GM12878 (cell line): ENCODE data around the gene KRTCAP3. TPM values are rescaled to one million over a fixed set of nuclear protein-coding genes. Genes with fewer than 3 reads are reported as not detected.

ENCODE experiments used
- ASH2L ChIP-seq: fragments of 300-600, 200-600 bp; sonication (generic); IDR thresholded peaks from 2 replicates; pipeline ENCODE4 v1.6.1; 2017; ENCODE audit warnings: low read depth, mild to moderate bottlenecking, borderline replicate concordance
- ATF3 ChIP-seq: IDR thresholded peaks from 2 replicates; pipeline ENCODE4 v1.6.1; 2011; ENCODE audit warnings: low read depth, mild to moderate bottlenecking, low read length, moderate library complexity, borderline replicate concordance; ENCODE audit errors: extremely low read depth
- CREB1 ChIP-seq: IDR thresholded peaks from 2 replicates; pipeline ENCODE4 v1.6.1; 2012; ENCODE audit warnings: low read depth, mild to moderate bottlenecking, inconsistent platforms
- E2F8 ChIP-seq: fragments of 450-650 bp; IDR thresholded peaks from 2 replicates; pipeline ENCODE4 v1.6.1; 2018; ENCODE audit warnings: mild to moderate bottlenecking, low read depth, moderate library complexity; ENCODE audit not compliant: partially characterized antibody
- KLF5 ChIP-seq: fragments of 450-650 bp; IDR thresholded peaks from 2 replicates; pipeline ENCODE4 v1.6.1; 2014; ENCODE audit warnings: mild to moderate bottlenecking; ENCODE audit not compliant: partially characterized antibody
- NRF1 ChIP-seq: conservative IDR thresholded peaks from 2 replicates; pipeline ENCODE4 v1.6.1; 2011; ENCODE audit warnings: mild to moderate bottlenecking, low read depth, low read length, improper control_type of control experiment
- POLR2AphosphoS2 ChIP-seq: IDR thresholded peaks from 2 replicates; pipeline ENCODE4 v1.6.1; 2011; ENCODE audit warnings: low read depth, mild to moderate bottlenecking, low read length, improper control_type of control experiment, moderate library complexity
- POU2F2 ChIP-seq: IDR thresholded peaks from 3 replicates; pipeline ENCODE4 v1.6.1; 2011; ENCODE audit warnings: low read depth, mild to moderate bottlenecking, low read length, borderline replicate concordance
- RBBP5 ChIP-seq: fragments of 200-600 bp; sonication (generic); conservative IDR thresholded peaks from 2 replicates; pipeline ENCODE4 v1.6.1; 2016
- REST ChIP-seq: IDR thresholded peaks from 2 replicates; pipeline ENCODE4 v1.6.1; 2012; ENCODE audit warnings: mild to moderate bottlenecking, low read depth, low read length
- SREBF1 ChIP-seq: IDR thresholded peaks from 2 replicates; pipeline ENCODE4 v1.6.1; 2012; ENCODE audit warnings: mild to moderate bottlenecking, low read length
- SUZ12 ChIP-seq: fragments of 200-600 bp; sonication (generic); IDR thresholded peaks from one replicate; pipeline ENCODE4 v1.6.1; 2018; ENCODE audit warnings: antibody characterized with exemption, mild to moderate bottlenecking; ENCODE audit not compliant: unreplicated experiment
- TCF7 ChIP-seq: IDR thresholded peaks from 2 replicates; pipeline ENCODE4 v1.6.1; 2014; ENCODE audit warnings: antibody characterized with exemption, borderline replicate concordance
- ZBTB11 ChIP-seq: fragments of 450-650 bp; formaldehyde crosslinking; IDR thresholded peaks from 2 replicates; pipeline ENCODE4 v1.5.0; 2022; ENCODE audit warnings: mild to moderate bottlenecking, missing genetic modification characterization
- ZBTB4 ChIP-seq: fragments of 450-650 bp; formaldehyde crosslinking; IDR thresholded peaks from 2 replicates; pipeline ENCODE4 v1.4.0; 2022; ENCODE audit warnings: mild to moderate bottlenecking, moderate library complexity
- polyA plus RNA-seq, 11 experiments: library from polyadenylated mRNA; depleted of rRNA in 4 of 11; unstranded in 6 of 11; stranded (reverse) in 5 of 11; fragments of >200 nt; fragmentation: Nextera tagmentation in 4 of 11; fragmentation: Illumina TruSeq in 1 of 11; extraction: Ambion mirVana in 4 of 11; extraction: Trizol in 1 of 11; gene quantifications; 1 replicate in 1 of 11; 2 replicates in 10 of 11; pipeline versions ENCODE4 v1.2.1 to v1.2.3, GENCODE V29; 2011 to 2016; ENCODE audit warnings: inconsistent platforms in 2 of 11, missing spikeins in 2 of 11, low read depth in 1 of 11
- total RNA-seq, 4 experiments: library from RNA; depleted of rRNA in 3 of 4; stranded (reverse); fragments of >200 nt in 3 of 4; fragmentation: Illumina TruSeq in 1 of 4; extraction: Trizol in 1 of 4; gene quantifications; 2 replicates each; pipeline versions ENCODE4 v1.2.1 to v1.2.3, GENCODE V29; 2013 to 2021

KRTCAP3 gene
- total and polyA plus RNA-seq, 10 of the 15 experiments (the other 5 are each of a cell fraction or from before 2014, with no cell fraction given) = 0.26 to 2.2 (median 0.82) TPM; not detected in 1

GRCh38 chr2:27428213-27428977 is 13.8 kb upstream of the KRTCAP3 start, which contains the start of gene NRBP1 (continued):
- no peak for TF ChIP-seq ATF3
- no peak; the same call in 1 of the 2 replicates for TF ChIP-seq ASH2L
- no peak for TF ChIP-seq SUZ12
- TF ChIP-seq ZBTB11 = no peak
- TF ChIP-seq POLR2AphosphoS2 = peak; percentile 76
- peak; percentile 38; the same call in 1 of the 3 replicates for TF ChIP-seq POU2F2
- no peak for TF ChIP-seq RBBP5
- TF ChIP-seq SREBF1 = no peak
- TF ChIP-seq E2F8 = no peak
- no peak for TF ChIP-seq KLF5
- no peak for TF ChIP-seq TCF7
- no peak for TF ChIP-seq NRF1
- TF ChIP-seq ZBTB4 (CRISPR knock-in tag) = no peak
- no peak for TF ChIP-seq REST
- TF ChIP-seq CREB1 = peak; percentile 53; the same call in 1 of the 2 replicates
